Measurements from ENCODE around the gene STXBP4.

- TF ChIP-seq, protein P1, sequence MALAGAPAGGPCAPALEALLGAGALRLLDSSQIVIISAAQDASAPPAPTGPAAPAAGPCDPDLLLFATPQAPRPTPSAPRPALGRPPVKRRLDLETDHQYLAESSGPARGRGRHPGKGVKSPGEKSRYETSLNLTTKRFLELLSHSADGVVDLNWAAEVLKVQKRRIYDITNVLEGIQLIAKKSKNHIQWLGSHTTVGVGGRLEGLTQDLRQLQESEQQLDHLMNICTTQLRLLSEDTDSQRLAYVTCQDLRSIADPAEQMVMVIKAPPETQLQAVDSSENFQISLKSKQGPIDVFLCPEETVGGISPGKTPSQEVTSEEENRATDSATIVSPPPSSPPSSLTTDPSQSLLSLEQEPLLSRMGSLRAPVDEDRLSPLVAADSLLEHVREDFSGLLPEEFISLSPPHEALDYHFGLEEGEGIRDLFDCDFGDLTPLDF (CRISPR knock-in tag; IDR thresholded peaks at IDR 0.05), result no peak
- TF ChIP-seq, protein P2, sequence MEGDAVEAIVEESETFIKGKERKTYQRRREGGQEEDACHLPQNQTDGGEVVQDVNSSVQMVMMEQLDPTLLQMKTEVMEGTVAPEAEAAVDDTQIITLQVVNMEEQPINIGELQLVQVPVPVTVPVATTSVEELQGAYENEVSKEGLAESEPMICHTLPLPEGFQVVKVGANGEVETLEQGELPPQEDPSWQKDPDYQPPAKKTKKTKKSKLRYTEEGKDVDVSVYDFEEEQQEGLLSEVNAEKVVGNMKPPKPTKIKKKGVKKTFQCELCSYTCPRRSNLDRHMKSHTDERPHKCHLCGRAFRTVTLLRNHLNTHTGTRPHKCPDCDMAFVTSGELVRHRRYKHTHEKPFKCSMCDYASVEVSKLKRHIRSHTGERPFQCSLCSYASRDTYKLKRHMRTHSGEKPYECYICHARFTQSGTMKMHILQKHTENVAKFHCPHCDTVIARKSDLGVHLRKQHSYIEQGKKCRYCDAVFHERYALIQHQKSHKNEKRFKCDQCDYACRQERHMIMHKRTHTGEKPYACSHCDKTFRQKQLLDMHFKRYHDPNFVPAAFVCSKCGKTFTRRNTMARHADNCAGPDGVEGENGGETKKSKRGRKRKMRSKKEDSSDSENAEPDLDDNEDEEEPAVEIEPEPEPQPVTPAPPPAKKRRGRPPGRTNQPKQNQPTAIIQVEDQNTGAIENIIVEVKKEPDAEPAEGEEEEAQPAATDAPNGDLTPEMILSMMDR (IDR thresholded peaks at IDR 0.05), result no peak
- TF ChIP-seq SP1 (CRISPR knock-in tag; conservative IDR thresholded peaks at IDR 0.05) (no peak), JUN (CRISPR knock-in tag; IDR thresholded peaks at IDR 0.05) (no peak), ZNF423 (CRISPR knock-in tag; IDR thresholded peaks at IDR 0.05) (no peak), FOXJ3 (CRISPR knock-in tag; IDR thresholded peaks at IDR 0.05; ENCODE audit: borderline replicate concordance) (no peak)
- TF ChIP-seq, protein P3, sequence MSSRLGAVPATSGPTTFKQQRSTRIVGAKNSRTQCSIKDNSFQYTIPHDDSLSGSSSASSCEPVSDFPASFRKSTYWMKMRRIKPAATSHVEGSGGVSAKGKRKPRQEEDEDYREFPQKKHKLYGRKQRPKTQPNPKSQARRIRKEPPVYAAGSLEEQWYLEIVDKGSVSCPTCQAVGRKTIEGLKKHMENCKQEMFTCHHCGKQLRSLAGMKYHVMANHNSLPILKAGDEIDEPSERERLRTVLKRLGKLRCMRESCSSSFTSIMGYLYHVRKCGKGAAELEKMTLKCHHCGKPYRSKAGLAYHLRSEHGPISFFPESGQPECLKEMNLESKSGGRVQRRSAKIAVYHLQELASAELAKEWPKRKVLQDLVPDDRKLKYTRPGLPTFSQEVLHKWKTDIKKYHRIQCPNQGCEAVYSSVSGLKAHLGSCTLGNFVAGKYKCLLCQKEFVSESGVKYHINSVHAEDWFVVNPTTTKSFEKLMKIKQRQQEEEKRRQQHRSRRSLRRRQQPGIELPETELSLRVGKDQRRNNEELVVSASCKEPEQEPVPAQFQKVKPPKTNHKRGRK (CRISPR knock-in tag; IDR thresholded peaks at IDR 0.05; ENCODE audit: borderline replicate concordance), result no peak
Observed at GRCh38 chr17:55158439-55158838, 189.9 kb downstream of the STXBP4 start.

Measured in WTC11 (cell line).